Dendritic cell treated with granulocyte-macrophage colony-stimulating factor and Interleukin-4, amounts not matched to agents 40 ng/mL and 50 ng/mL, for 4 days (primary cell): ENCODE results near the gene LRRC74A.

Experiments used
- H3K27ac Mint-ChIP-seq: one replicate; pipeline ENCODE4 v1.8.0; 2022; ENCODE audit warnings: mild to moderate bottlenecking, mixed read lengths
- H3K27me3 Mint-ChIP-seq: one replicate; pipeline ENCODE4 v1.8.0; 2022; ENCODE audit warnings: mild to moderate bottlenecking, mixed read lengths
- H3K36me3 Mint-ChIP-seq: one replicate; pipeline ENCODE4 v1.8.0; 2022; ENCODE audit warnings: low read depth, mixed read lengths
- H3K4me1 Mint-ChIP-seq: one replicate; pipeline ENCODE4 v1.8.0; 2022; ENCODE audit warnings: low read depth, mixed read lengths
- H3K4me3 Mint-ChIP-seq: one replicate; pipeline ENCODE4 v1.8.0; 2022; ENCODE audit warnings: mild to moderate bottlenecking, moderate library complexity, mixed read lengths
- H3K9me3 Mint-ChIP-seq: one replicate; pipeline ENCODE4 v1.8.0; 2022; ENCODE audit warnings: mixed read lengths
- intact Hi-C: fragments of 100-400 bp; cut with micrococcal nuclease; formaldehyde crosslinking; loops from one replicate; pipeline ENCODE4 v1.15.0; 2022

LRRC74A gene

GRCh38 chr14:76826122-76826521 is at the start of gene LRRC74A:
Gene LRRC74A (plus strand): TSS chr14:76826408. CDS start chr14:76826698, 290 bp downstream.
- peak within 1 kb of the TSS; percentile 47 for H3K27ac Mint-ChIP-seq
- H3K4me1 Mint-ChIP-seq, result peaks cover 47% of the 10 kb centered on the region
- no peaks in the 10 kb centered on the region for H3K27me3 Mint-ChIP-seq
- H3K9me3 Mint-ChIP-seq, result no peaks in the 10 kb centered on the region
- intact Hi-C loops, result no loop called here
- no peak within 1 kb of the TSS for H3K4me3 Mint-ChIP-seq
- H3K36me3 Mint-ChIP-seq, result no peaks in the 10 kb centered on the region

GRCh38 chr14:76776428-76777251 is 49.6 kb upstream of the LRRC74A start:
- Mint-ChIP-seq H3K27me3 (no peaks in the 10 kb centered on the region), H3K27ac (peak overlapping the region; percentile 77), H3K36me3 (peaks cover 81% of the 10 kb centered on the region), H3K4me1 (peaks cover 100% of the 10 kb centered on the region), H3K4me3 (no peak overlapping the region), H3K9me3 (no peaks in the 10 kb centered on the region)
- intact Hi-C loops, result no loop called here

GRCh38 chr14:76777721-76778120 is 48.5 kb upstream of the LRRC74A start:
- intact Hi-C loops, result no loop called here
- no peaks in the 10 kb centered on the region for H3K9me3 Mint-ChIP-seq
- peaks cover 100% of the 10 kb centered on the region for H3K4me1 Mint-ChIP-seq
- H3K36me3 Mint-ChIP-seq, result peaks cover 90% of the 10 kb centered on the region
- H3K27ac Mint-ChIP-seq, result peak overlapping the region; percentile 77
- no peaks in the 10 kb centered on the region for H3K27me3 Mint-ChIP-seq
- H3K4me3 Mint-ChIP-seq, result no peak overlapping the region

- peaks cover 97% of the 10 kb centered on the region for H3K36me3 Mint-ChIP-seq
- no peaks in the 10 kb centered on the region for H3K9me3 Mint-ChIP-seq
- peaks cover 100% of the 10 kb centered on the region for H3K4me1 Mint-ChIP-seq
- intact Hi-C loops, result no loop called here
- H3K27me3 Mint-ChIP-seq, result no peaks in the 10 kb centered on the region
- H3K27ac Mint-ChIP-seq, result no peak overlapping the region
- H3K4me3 Mint-ChIP-seq, result no peak overlapping the region
These were observed 47.5 kb upstream of the LRRC74A start for GRCh38 chr14:76778546-76779215.

- intact Hi-C loops, result no loop called here
- no peak overlapping the region for H3K4me3 Mint-ChIP-seq
- peaks cover 100% of the 10 kb centered on the region for H3K4me1 Mint-ChIP-seq
- H3K27me3 Mint-ChIP-seq, result no peaks in the 10 kb centered on the region
- peak overlapping the region; percentile 31 for H3K27ac Mint-ChIP-seq
- peaks cover 90% of the 10 kb centered on the region for H3K36me3 Mint-ChIP-seq
- H3K9me3 Mint-ChIP-seq, result no peaks in the 10 kb centered on the region
These were observed 46.8 kb upstream of the LRRC74A start for GRCh38 chr14:76779221-76780057.

DNA sequence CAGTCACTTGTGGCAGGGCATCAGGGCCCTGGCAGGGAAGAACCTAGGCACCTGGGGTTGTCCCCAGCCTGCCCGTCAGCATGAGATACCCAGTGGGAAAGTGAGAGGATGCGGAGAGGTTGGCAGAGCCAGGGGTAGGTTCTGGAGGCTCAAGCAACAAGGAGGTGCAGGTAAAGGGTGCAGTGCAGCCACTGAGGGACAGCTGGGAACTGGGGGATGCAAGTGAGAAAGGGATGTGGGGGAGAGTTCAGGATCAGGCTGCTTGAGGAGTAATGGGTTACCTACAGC is 46.2 kb upstream of the LRRC74A start:
- H3K4me3 Mint-ChIP-seq, result no peak overlapping the region
- no peaks in the 10 kb centered on the region for H3K27me3 Mint-ChIP-seq
- H3K9me3 Mint-ChIP-seq, result no peaks in the 10 kb centered on the region
- peak overlapping the region; percentile 31 for H3K27ac Mint-ChIP-seq
- intact Hi-C loops, result no loop called here
- H3K36me3 Mint-ChIP-seq, result peaks cover 84% of the 10 kb centered on the region
- peaks cover 100% of the 10 kb centered on the region for H3K4me1 Mint-ChIP-seq

DNA sequence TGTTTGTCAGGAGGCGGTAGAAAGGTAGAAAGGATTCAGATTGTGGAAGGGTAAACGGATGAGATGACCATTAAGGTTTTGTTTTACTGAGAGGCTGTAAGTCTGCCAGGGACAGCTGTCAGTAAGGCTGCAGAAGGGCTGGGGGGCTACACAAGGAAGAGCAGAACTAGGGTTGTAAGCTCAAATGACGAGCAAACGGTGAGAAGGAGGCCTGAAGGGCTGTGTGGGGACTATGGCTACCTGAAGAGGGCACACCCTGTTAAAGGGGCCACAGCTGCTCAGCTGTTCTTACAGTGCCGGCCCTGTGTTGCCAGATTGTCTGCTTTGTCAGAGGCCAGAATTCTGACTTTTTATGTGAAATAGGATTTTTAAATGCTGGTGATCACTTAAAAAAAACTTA is 45.8 kb upstream of the LRRC74A start:
- Mint-ChIP-seq H3K27ac (peak overlapping the region; percentile 31), H3K4me3 (no peak overlapping the region), H3K36me3 (peaks cover 81% of the 10 kb centered on the region), H3K27me3 (no peaks in the 10 kb centered on the region), H3K4me1 (peaks cover 98% of the 10 kb centered on the region), H3K9me3 (no peaks in the 10 kb centered on the region)
- intact Hi-C loops, result no loop called here

DNA sequence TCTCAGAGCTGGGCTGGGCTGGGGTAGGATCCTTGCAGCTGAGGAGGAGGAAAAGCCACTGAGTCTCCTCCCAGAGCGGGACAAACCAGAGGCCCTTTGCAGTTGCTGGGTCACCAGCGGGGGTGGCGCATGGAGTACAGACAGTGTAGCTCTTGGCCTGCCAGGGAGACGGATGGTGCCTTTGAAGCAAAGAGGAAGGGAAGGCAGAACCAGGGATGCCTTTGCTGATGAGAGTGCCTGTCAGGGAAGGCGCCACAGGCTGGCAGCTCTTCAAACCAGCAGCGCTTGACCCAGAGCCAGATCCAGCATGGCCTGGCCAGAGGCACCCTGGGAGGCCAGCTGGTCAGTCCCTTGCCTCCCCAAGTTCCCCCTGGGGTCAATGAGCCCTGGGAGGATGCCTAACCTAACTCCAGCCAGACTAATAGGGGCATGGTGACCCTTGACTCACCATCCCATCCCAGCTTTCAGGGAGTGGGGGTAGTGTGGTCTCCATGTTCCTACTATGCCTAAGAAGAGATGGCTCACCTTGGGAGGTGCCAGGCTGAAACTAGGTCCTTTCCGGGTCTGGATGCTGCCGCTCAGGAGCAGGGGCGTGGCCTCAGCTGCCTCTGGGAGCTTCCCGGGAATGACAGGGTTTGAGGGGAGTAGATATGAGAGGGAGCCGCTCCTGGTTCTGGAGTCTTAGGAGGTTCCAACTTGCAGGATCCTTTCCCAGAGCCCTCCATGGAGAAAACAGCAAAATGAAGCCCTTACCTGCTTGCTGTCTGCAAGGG is 45.1 kb upstream of the LRRC74A start:
- Mint-ChIP-seq H3K27ac (peak overlapping the region; percentile 31), H3K4me3 (no peak overlapping the region), H3K4me1 (peaks cover 91% of the 10 kb centered on the region), H3K9me3 (no peaks in the 10 kb centered on the region), H3K27me3 (no peaks in the 10 kb centered on the region), H3K36me3 (peaks cover 79% of the 10 kb centered on the region)
- intact Hi-C loops, result no loop called here

DNA sequence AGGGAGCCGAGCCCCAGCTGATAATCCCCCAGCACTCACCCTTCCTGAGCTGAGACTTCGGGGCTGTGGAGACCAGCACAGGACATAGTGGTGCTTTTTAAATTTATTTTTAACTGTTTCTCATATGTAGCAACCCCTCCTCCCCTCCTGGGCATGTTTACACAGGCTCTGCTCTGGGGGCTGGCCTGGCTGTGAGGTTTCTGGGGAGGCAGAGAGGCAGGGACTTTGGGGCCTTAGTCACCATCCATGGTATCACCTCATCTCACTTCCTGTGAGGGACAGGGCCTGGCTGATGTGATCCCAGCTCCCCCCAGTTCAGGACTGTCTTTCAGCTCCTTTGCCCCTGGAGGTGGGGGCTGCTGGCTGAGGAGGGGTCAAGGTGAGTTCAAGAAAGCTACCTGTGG is 44.6 kb upstream of the LRRC74A start:
- Mint-ChIP-seq H3K36me3 (peaks cover 79% of the 10 kb centered on the region), H3K4me3 (no peak overlapping the region), H3K9me3 (no peaks in the 10 kb centered on the region), H3K4me1 (peaks cover 85% of the 10 kb centered on the region), H3K27ac (peak overlapping the region; percentile 31), H3K27me3 (no peaks in the 10 kb centered on the region)
- intact Hi-C loops, result no loop called here

DNA sequence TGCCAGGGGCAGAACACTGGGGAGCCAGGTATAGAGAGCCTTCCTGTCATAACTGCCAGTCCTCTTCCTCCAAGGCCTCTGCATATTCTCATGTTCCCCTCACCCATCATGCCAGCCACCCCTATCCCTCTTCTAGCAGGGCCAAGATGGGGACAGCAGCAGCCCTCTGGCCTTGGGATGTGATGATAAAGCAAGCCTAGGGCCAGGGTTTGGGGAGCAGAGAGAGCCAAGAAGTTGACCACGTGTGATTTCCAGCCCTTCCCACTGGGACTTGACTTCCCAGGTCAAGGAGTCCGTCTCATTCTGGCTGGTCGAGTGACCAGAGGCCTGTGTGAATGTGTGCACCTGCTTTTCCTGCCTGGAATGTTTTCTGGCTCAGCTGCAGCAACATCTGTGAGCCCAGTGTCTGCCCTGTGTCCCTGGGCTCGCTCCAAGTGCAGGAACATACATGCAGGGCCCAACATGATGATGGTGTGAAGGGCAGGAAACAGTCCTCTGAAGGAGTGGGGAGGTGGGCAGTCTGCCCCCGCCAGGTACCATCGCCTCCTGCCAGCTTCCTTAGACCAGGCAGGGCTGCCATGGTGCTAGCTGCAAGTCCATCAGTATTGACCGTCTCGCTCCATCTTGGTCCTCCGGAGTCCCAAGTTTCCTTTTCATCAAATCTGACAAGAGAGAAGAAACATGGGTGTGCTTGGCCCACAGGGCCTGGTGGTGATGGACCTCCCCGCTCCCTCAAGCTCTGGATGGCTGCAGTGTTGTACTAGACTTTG is 43.9 kb upstream of the LRRC74A start:
- Mint-ChIP-seq H3K4me3 (no peak overlapping the region), H3K4me1 (peaks cover 79% of the 10 kb centered on the region), H3K27me3 (no peaks in the 10 kb centered on the region), H3K27ac (peak overlapping the region; percentile 68), H3K36me3 (peaks cover 79% of the 10 kb centered on the region), H3K9me3 (no peaks in the 10 kb centered on the region)
- intact Hi-C loops, result no loop called here

GRCh38 chr14:76782885-76783566 is 43.2 kb upstream of the LRRC74A start:
- no peak overlapping the region for H3K4me3 Mint-ChIP-seq

DNA sequence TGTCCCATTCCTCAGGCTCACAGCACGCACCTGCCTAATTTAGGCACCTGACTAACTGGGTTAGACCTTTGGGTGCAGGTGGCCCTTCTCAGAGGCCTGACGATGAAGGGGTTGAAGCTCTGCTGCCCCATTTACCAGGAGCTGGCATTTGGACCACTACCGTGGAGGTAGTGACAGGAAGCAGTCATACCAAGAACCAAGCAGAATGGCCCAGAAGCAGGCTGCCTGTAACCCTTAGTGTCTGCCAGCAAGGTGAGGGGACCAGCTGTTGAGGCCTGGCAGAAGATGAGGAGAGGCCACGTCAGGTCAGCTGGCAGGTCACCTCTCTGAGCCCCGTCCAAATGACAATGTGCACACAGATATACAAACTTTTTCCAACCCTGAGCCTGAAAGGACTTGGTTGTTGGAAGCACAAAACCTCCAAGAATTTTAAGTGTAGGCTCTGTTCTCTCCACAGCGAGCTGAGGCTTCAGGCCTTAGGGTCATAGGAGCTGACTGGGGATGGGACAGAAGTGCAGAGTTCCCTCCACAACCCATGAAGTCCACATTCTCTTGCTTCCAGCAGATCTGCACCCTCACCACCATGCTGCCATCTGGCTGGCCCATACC is 41.8 kb upstream of the LRRC74A start:
- Mint-ChIP-seq H3K27ac (no peak overlapping the region), H3K4me1 (peaks cover 58% of the 10 kb centered on the region), H3K36me3 (peaks cover 79% of the 10 kb centered on the region), H3K4me3 (no peak overlapping the region), H3K27me3 (no peaks in the 10 kb centered on the region), H3K9me3 (no peaks in the 10 kb centered on the region)
- intact Hi-C loops, result loop anchor here (1.0 kb wide), 1 partner anchor 74 kb away; no protein-coding TSS in a partner anchor

More at GRCh38 chr14:76782885-76783566, 43.2 kb upstream of the LRRC74A start:
- intact Hi-C loops, result no loop called here
- peaks cover 79% of the 10 kb centered on the region for H3K36me3 Mint-ChIP-seq
- H3K27ac Mint-ChIP-seq, result peak overlapping the region; percentile 68
- H3K9me3 Mint-ChIP-seq, result no peaks in the 10 kb centered on the region
- peaks cover 72% of the 10 kb centered on the region for H3K4me1 Mint-ChIP-seq
- no peaks in the 10 kb centered on the region for H3K27me3 Mint-ChIP-seq
